GM12891 (cell line): ENCODE data around the gene JAKMIP3.

Source experiments
- PAX5 ChIP-seq: IDR thresholded peaks from 2 replicates; pipeline ENCODE4 v1.6.1; 2011; ENCODE audit warnings: low read length, moderate library complexity, mild to moderate bottlenecking; ENCODE audit not compliant: insufficient read depth, severe bottlenecking
- POLR2A ChIP-seq: IDR thresholded peaks from 2 replicates; pipeline ENCODE4 v1.6.1; 2011; ENCODE audit warnings: low read depth, low read length, control low read depth
- POLR2AphosphoS5 ChIP-seq: IDR thresholded peaks from 2 replicates; pipeline ENCODE4 v1.6.1; 2011; ENCODE audit warnings: low read depth, low read length, control low read depth
- POU2F2 ChIP-seq: IDR thresholded peaks from 2 replicates; pipeline ENCODE4 v1.6.1; 2011; ENCODE audit warnings: low read depth, mild to moderate bottlenecking, control low read depth, low read length, moderate library complexity
- SPI1 ChIP-seq: IDR thresholded peaks from 2 replicates; pipeline ENCODE4 v1.6.1; 2011; ENCODE audit warnings: low read depth, low read length, control low read depth
- TAF1 ChIP-seq: IDR thresholded peaks from 2 replicates; pipeline ENCODE4 v1.6.1; 2011; ENCODE audit warnings: low read depth, low read length, control low read depth

GRCh38 chr10:132030898-132031463 lies 34.8 kb upstream of the JAKMIP3 start:
- TF ChIP-seq POLR2AphosphoS5 = no peak
- no peak for TF ChIP-seq POLR2A
- TF ChIP-seq SPI1 = no peak
- TF ChIP-seq TAF1 = no peak
- no peak for TF ChIP-seq PAX5
- TF ChIP-seq POU2F2 = no peak
